DMS 273 treated with DMSO at 0.1 percent for 48 hours (cell line): ENCODE data around the gene NOX5.

Experiments used
- DNase-seq: peaks from one replicate; lab custom pipeline; 2025; lab: John Stamatoyannopoulos, UW

The NOX5 gene

GRCh38 chr15:68991723-68992122 is 22.8 kb upstream of the NOX5 start:
- peak; percentile 96 for DNase-seq

- DNase-seq: no peak
These were observed 21.8 kb upstream of the NOX5 start for GRCh38 chr15:68992696-68993095.

- DNase-seq: no peak
These were observed 21.2 kb upstream of the NOX5 start for GRCh38 chr15:68993276-68993675.

GRCh38 chr15:68994149-68994548 is 20.3 kb upstream of the NOX5 start:
- DNase-seq: no peak

GRCh38 chr15:68994981-68995761 is 19.3 kb upstream of the NOX5 start:
- no peak for DNase-seq

GRCh38 chr15:68997050-68997449 is 17.4 kb upstream of the NOX5 start:
- DNase-seq: no peak

GRCh38 chr15:68997930-68998777 is 16.3 kb upstream of the NOX5 start:
- no peak for DNase-seq

GRCh38 chr15:68999091-68999490 is 15.4 kb upstream of the NOX5 start:
- no peak for DNase-seq

GRCh38 chr15:69000091-69000490 is 14.4 kb upstream of the NOX5 start:
- DNase-seq: no peak

GRCh38 chr15:69000725-69001503 is 13.6 kb upstream of the NOX5 start:
- peak; percentile 39 for DNase-seq

- no peak for DNase-seq
These were observed 11.7 kb upstream of the NOX5 start for GRCh38 chr15:69002783-69003182.

GRCh38 chr15:69004011-69004410 is 10.5 kb upstream of the NOX5 start:
- DNase-seq: no peak

- DNase-seq: no peak
These were observed 6.4 kb upstream of the NOX5 start for GRCh38 chr15:69008056-69008455.

GRCh38 chr15:69009341-69009740 is 5.2 kb upstream of the NOX5 start:
- DNase-seq: no peak

GRCh38 chr15:69011641-69012040 is 2.9 kb upstream of the NOX5 start:
- no peak for DNase-seq

GRCh38 chr15:69012761-69013364 is 1.6 kb upstream of the NOX5 start:
- DNase-seq: no peak

- DNase-seq: no peak
These were observed 629 bp upstream of the NOX5 start for GRCh38 chr15:69013726-69014406.

- DNase-seq: no peak
These were observed 1.1 kb downstream of the NOX5 start for GRCh38 chr15:69015591-69015990.

GRCh38 chr15:69016021-69016595 is 1.6 kb downstream of the NOX5 start:
- no peak for DNase-seq

- no peak for DNase-seq
These were observed 3.5 kb downstream of the NOX5 start for GRCh38 chr15:69017978-69018377.

- no peak for DNase-seq
These were observed 4.5 kb downstream of the NOX5 start for GRCh38 chr15:69018951-69019350.
